GM23248 (cell line): ENCODE data around the gene IL17C. TPM values are rescaled to one million over a fixed set of nuclear protein-coding genes. Genes with fewer than 3 reads are reported as not detected.
"Not testable (repeated sequence)": the region's sequence is repeated elsewhere in the genome, so short reads cannot be mapped to it uniquely, and the experiment has no call there.

ENCODE experiments used
- DNase-seq: peaks from one replicate; pipeline ENCODE4 v3.0.0-alpha.2; 2015
- H2AFZ ChIP-seq: fragments of 200-600 bp; sonication (generic); 2 replicates; pipeline ENCODE4 v1.6.1; 2016; ENCODE audit warnings: antibody characterized with exemption
- H3F3A ChIP-seq: fragments of 200-600 bp; sonication (generic); 2 replicates; pipeline ENCODE4 v1.6.1; 2016; ENCODE audit warnings: mild to moderate bottlenecking, antibody characterized with exemption, mixed run types; ENCODE audit not compliant: insufficient read depth
- H3K27ac ChIP-seq: fragments of 200-600 bp; sonication (generic); 2 replicates; pipeline ENCODE4 v1.5.1; 2016; ENCODE audit warnings: mild to moderate bottlenecking
- H3K27me3 ChIP-seq: fragments of 200-600 bp; sonication (generic); replicated peaks from 2 replicates; pipeline ENCODE4 v1.6.1; 2016; ENCODE audit warnings: mild to moderate bottlenecking; ENCODE audit not compliant: insufficient read depth
- H3K36me3 ChIP-seq: fragments of 200-600 bp; sonication (generic); 2 replicates; pipeline ENCODE4 v1.6.1; 2016; ENCODE audit warnings: low read depth, mild to moderate bottlenecking
- H3K4me1 ChIP-seq: fragments of 200-600 bp; sonication (generic); 2 replicates; pipeline ENCODE4 v1.6.1; 2016; ENCODE audit warnings: mild to moderate bottlenecking; ENCODE audit not compliant: insufficient read depth
- H3K4me2 ChIP-seq: fragments of 200-600 bp; sonication (generic); one replicate; pipeline ENCODE4 v1.6.1; 2016; ENCODE audit warnings: mild to moderate bottlenecking; ENCODE audit not compliant: unreplicated experiment
- H3K4me3 ChIP-seq: fragments of 200-600 bp; sonication (generic); 2 replicates; pipeline ENCODE4 v1.5.1; 2016; ENCODE audit warnings: mild to moderate bottlenecking
- H3K79me2 ChIP-seq: fragments of 200-600 bp; sonication (generic); 2 replicates; pipeline ENCODE4 v1.6.1; 2016; ENCODE audit warnings: mild to moderate bottlenecking; ENCODE audit not compliant: insufficient read depth
- H3K9ac ChIP-seq: fragments of 200-600 bp; sonication (generic); 2 replicates; pipeline ENCODE4 v1.6.1; 2016; ENCODE audit warnings: mild to moderate bottlenecking
- H3K9me2 ChIP-seq: fragments of 200-600 bp; sonication (generic); 2 replicates; pipeline ENCODE4 v1.6.1; 2016; ENCODE audit warnings: mixed run types, mild to moderate bottlenecking, moderate library complexity; ENCODE audit not compliant: insufficient read depth
- H3K9me3 ChIP-seq: fragments of 200-600 bp; sonication (generic); one replicate; pipeline ENCODE4 v1.6.1; 2017; ENCODE audit warnings: low read depth
- H4K20me1 ChIP-seq: fragments of 200-600 bp; sonication (generic); 2 replicates; pipeline ENCODE4 v1.6.0; 2016; ENCODE audit not compliant: insufficient read depth
- EZH2 ChIP-seq: fragments of 200-600 bp; sonication (generic); IDR thresholded peaks from 2 replicates; pipeline ENCODE4 v1.6.1; 2018; ENCODE audit warnings: antibody characterized with exemption, mild to moderate bottlenecking; ENCODE audit not compliant: insufficient read depth, poor library complexity, severe bottlenecking
- EZH2phosphoT487 ChIP-seq: fragments of 200-600 bp; sonication (generic); IDR thresholded peaks from 2 replicates; pipeline ENCODE4 v1.6.1; 2018; ENCODE audit warnings: antibody characterized with exemption, moderate library complexity, mild to moderate bottlenecking, low read depth; ENCODE audit not compliant: insufficient read depth
- WGBS, 2 experiments: methylation state at CpG; one replicate each; pipeline ENCODE4 v1.1.6; 2015 to 2017; ENCODE audit warnings: low lambda C conversion rate in 2 of 2, low coverage in 1 of 2; ENCODE audit errors: missing lambda C conversion rate in 2 of 2; 5-methylcytosine and 5-hydroxymethylcytosine counted together
- in situ Hi-C: fragments of 300-500 bp; cut with MboI; formaldehyde crosslinking; loops from 2 replicates; pipeline ENCODE4 v1.15.0; 2020
- polyA plus RNA-seq: library from polyadenylated mRNA; unstranded; fragments of >200 nt; fragmentation: Nextera tagmentation; extraction: Ambion mirVana; gene quantifications from 2 replicates; pipeline ENCODE4 v1.2.1, GENCODE V29; 2016
- total RNA-seq: library from RNA; depleted of rRNA; stranded (reverse); fragments of >200 nt; shearing (Covaris generic); gene quantifications from 2 replicates; pipeline ENCODE4 v1.2.3, GENCODE V29; 2014

IL17C gene
- total and polyA plus RNA-seq, 2 experiments from 2014 or later: not detected

DNA sequence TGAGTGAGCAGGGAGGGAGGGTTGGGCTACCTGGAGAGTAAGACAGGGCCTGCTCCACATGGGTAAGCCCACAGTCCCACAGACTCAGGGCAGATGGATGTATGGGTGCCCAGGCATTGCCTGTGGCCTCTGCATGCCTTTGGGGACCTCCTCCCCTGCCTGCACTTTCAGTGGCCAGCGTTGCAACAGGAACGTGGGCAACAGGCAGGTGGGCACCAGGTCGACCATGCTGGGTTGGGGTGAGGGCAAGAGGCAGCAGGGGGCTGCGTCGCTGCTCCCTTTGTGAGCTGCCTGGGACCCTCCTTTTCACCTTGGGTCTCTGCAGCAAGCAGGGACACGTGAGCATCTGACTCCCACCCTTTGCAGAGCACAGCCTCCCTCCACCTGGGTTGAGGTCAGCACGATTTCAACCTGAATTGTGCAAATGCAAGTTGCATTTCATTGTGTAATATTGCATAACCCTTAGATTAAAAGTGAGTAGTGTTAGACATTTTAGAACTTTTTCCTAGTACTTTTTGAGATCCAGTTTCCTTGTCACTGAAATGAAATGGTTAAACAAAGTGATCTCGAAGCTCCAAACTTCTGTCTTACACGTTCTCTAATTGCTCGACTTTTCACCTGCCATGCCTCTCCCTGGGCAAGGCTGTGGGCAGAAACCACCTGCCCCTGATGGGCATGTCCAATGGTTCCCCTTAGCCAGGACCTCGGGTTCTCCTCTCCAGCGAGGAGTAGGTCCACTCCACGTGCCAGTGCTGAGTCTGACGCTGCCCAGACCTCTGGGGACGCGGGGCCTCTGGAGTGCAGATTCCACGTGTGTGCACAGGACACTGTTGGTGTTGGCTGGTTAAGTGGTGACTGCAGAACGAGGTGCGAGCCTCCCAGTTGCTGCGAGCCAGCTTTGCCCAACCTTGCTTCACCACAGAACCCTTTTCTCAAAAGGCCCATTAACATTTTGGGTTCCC lies 32.9 kb upstream of the IL17C start:
- WGBS, 2 experiments: 73 to 74% methylated on average over 20 of the region's 20 CpGs
- Histone ChIP-seq H2AFZ (no peak overlapping the region), H3K4me1 (no peaks in the 10 kb centered on the region), H3K9me2 (no peaks in the 10 kb centered on the region), H3K27ac (no peak overlapping the region), H3K4me3 (no peak overlapping the region), H3K27me3 (no peaks in the 10 kb centered on the region), H4K20me1 (no peaks in the 10 kb centered on the region), H3K4me2 (no peak overlapping the region), H3K9me3 (no peaks in the 10 kb centered on the region), H3F3A (no peaks in the 10 kb centered on the region), H3K79me2 (0 out of 2 replicates have a peak, but pooled peaks cover 18% of the 10 kb centered on the region), H3K9ac (no peak overlapping the region), H3K36me3 (peaks cover 6% of the 10 kb centered on the region; the same call in 1 of the 2 replicates)
- no peak for DNase-seq
- in situ Hi-C loops: no loop called here
- TF ChIP-seq EZH2phosphoT487 (no peak), EZH2 (no peak)

DNA sequence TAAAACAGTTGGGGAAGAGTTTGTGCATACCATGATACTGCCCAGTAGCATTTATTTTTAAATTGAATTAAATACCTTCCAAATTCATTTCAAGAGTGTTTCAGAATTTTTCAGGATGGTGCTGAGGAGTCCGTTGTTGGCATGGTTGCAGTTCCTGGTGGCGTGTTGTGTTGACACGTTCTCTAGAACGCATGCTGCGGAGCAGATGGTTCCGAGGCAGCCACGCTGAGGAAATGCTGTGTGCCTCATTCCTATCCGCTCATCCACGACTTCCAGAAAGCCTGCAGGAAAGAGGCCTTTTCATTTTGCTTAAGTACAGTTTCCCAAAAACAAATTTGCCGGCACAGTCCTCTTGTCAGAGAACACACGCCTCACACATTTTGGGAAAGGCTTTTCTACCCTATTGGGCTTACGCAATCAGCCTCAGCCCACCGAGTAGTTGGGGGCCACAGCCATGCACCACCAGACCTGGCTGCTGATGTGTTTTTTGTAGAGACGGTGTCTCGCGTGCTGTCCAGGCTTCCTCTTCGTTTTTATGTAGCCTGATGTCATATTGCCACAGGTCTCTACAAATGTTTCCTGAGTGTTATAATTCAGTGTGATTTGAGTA lies 32.1 kb upstream of the IL17C start:
- Histone ChIP-seq H3K9ac (no peak overlapping the region), H3K4me2 (no peak overlapping the region), H3K36me3 (peaks cover 6% of the 10 kb centered on the region; the same call in 1 of the 2 replicates), H2AFZ (no peak overlapping the region), H3K27me3 (no peaks in the 10 kb centered on the region), H3K9me2 (no peaks in the 10 kb centered on the region), H3K4me3 (no peak overlapping the region), H3K79me2 (0 out of 2 replicates have a peak, but pooled peaks cover 18% of the 10 kb centered on the region), H4K20me1 (no peaks in the 10 kb centered on the region), H3K9me3 (no peaks in the 10 kb centered on the region), H3K4me1 (no peaks in the 10 kb centered on the region), H3F3A (no peaks in the 10 kb centered on the region), H3K27ac (no peak overlapping the region)
- in situ Hi-C loops: no loop called here
- DNase-seq: no peak
- TF ChIP-seq EZH2phosphoT487 (no peak), EZH2 (no peak)
- WGBS, 2 experiments: 81% methylated on average over 17 of the region's 17 CpGs

DNA sequence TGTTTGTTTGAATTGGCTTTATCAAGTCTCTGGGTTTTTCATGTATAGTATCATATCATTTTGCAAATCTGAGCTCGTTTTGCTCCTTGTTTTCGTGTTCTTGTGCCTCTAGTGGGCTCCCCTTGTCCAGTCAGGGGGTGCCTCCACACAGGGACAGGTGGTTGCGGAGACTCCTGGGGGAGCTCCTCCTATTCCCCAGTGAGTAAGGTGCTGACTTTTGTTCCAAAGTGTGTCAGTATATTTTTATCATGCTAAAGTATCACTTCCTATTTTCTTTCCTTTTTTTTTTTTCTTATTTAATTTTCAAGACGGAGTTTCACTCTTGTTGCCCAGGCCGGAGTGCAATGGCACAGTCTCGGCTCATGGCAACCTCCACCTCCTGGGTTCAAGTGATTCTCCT lies 30.3 kb upstream of the IL17C start:
- Histone ChIP-seq H3K79me2 (0 out of 2 replicates have a peak, but pooled peaks cover 8% of the 10 kb centered on the region), H3K27ac (no peak overlapping the region), H3K27me3 (no peaks in the 10 kb centered on the region), H3K4me1 (no peaks in the 10 kb centered on the region), H3K9me2 (no peaks in the 10 kb centered on the region), H3K36me3 (peaks cover 9% of the 10 kb centered on the region; the same call in 1 of the 2 replicates), H3K4me2 (no peak overlapping the region), H3K9me3 (no peaks in the 10 kb centered on the region), H2AFZ (no peak overlapping the region), H3K9ac (no peak overlapping the region), H3K4me3 (no peak overlapping the region), H3F3A (no peaks in the 10 kb centered on the region; the same call in 1 of the 2 replicates), H4K20me1 (no peaks in the 10 kb centered on the region)
- in situ Hi-C loops: no loop called here
- 89 to 93% methylated on average over 6 of the region's 6 CpGs for WGBS, 2 experiments
- TF ChIP-seq EZH2phosphoT487 (no peak), EZH2 (no peak)
- no peak for DNase-seq

DNA sequence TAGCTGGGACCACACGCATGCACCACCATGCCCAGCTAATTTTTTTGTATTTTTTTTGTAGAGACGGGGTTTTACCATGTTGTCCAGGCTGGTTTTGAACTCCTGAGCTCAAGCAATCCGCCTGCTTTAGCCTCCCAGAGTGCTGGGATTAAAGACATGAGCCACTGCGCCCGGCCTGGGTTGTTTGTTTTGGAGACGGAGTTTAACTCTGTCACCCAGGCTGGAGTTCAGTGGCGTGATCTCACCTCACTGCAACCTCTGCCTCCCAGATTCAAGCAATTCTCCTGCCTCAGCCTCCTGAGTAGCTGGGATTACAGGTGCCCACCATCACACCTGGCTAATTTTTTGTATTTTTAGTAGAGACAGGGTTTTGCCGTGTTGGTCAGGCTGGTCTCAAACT lies 28.9 kb upstream of the IL17C start:
- H2AFZ ChIP-seq, H4K20me1 ChIP-seq: not testable (repeated sequence)

More for the DNA sequence above, 28.9 kb upstream of the IL17C start:
- H3K4me3 ChIP-seq, H3K9me3 ChIP-seq, H3F3A ChIP-seq, H3K4me2 ChIP-seq, H3K27ac ChIP-seq, H3K36me3 ChIP-seq, in situ Hi-C loops, H3K9ac ChIP-seq, H3K27me3 ChIP-seq, H3K9me2 ChIP-seq, DNase-seq, H3K4me1 ChIP-seq, H3K79me2 ChIP-seq: not testable (repeated sequence)
- WGBS, 2 experiments: 94 to 99% methylated on average over 8 of the region's 8 CpGs
